ENCODE results near the gene EML3.
"Not testable (repeated sequence)": the region's sequence is repeated elsewhere in the genome, so short reads cannot be mapped to it uniquely, and the experiment has no call there.

The EML3 gene

DNA sequence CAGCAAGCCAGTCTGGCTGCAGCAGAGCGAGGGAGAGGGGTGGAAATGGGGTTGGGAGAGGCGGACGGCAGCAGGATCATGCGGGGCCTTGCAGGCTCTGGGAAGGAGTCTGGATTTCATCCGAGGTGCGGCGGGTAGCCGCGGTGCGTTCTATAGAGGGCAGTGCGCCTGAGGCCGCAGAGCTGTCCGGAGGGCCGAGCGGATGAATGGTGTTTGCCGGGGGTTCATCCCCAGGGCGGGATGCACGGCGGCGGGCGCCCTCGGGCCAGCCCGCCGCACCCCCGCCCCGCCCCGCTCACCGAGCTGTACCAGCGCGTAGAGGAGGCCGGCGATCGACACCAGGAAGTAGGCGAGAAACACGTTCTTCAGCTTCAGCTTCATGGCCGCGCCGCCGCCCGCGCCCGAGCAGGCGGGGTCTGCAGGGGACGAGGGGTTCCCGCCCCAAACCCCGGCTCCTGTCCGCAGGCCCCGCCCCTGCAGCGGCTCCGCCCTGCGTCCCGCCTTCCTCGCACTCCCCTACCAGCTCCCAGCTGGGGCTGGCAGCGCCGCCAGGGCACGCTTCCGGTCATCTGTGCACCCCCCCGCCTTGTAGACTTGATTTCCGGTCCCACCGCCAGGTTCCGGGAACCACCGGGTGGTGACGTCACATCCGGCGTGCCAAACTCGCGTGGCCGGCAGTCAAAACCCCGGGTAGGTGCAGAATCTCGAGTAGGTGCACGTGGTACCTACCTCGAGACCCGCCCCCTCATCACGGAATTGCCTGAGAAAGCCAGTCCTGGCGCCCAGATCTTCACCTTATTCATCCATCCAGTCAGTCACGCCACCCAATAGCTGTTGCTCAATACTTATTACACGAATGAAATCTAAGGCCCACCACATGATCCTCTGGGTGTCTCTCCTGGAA is 9.2 kb upstream of the EML3 start, which contains the start of gene B3GAT3:
Gene B3GAT3 (minus strand): TSS at position 420 of the 904 bp plus-strand sequence. CDS start 39 bp downstream, at position 381.
- peak; percentile 100 for DNase-seq (ENCODE audit: low spot score)

DNA sequence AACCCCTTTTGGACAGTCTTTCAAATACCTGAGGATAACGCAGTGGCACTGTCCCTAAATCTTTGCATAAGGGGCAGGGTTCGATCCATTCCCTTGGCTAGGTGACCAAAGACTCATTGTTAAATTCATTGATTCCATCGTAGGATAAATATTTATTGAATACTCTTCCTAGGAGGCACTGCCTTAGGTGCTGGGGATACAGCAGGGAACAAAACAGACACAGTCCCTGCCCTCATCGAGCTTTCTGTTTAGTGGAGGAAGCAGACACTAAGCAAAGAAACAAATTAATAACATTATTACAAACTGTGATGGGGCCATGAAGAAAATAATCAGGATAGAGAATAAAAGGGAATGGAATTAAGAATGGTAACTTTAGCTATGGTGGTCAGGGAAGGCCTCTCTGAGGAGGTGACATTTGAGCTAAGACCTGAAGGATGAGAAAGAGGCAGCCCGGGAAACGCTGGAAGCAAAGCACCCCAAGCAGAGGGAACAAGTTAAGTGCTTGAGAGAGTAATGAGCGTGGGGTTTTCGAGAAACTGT is 8.5 kb upstream of the EML3 start:
- DNase-seq (ENCODE audit: low spot score), result no peak

DNA sequence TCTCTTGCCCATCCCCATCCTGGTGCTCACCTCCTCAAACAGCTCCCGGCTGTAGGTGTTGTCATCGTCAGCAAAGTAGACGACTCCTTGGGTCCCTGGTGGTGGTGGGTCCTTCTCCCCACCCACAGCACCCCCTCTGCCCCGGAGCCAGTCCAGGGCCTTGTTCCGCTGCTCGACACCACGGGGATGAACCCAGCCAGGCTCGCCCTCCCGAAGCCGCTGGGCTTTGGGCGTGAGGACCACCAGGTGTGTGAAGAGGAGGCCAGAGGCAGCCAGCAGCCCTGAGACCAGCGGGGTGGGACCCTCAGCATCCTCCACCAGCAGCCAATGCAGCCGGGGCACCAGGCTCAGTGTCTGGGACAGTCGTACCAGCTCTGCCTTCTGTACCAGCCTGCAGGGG is 4.4 kb upstream of the EML3 start:
- DNase-seq (ENCODE audit: low spot score), result not testable (repeated sequence)

DNA sequence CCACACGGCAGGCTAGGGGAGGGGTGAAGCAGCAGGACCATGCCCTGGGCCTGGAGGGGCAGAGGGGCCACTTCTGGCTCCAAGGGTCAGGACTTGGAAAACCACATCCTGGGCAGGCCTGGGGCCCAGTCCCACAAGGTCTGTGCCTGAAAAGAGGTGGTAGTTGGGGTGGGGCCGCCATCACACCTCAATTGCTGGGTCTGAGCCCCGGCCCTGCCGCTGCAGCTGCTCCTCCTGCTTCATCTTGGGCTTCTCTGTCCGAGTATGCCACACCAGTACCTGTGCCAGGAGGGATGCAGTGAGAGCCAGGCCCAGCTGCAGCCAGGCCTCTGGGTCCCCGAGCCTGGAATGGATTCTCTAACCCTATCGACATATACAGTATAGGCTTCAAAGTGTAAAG is 2.9 kb upstream of the EML3 start:
- no peak for DNase-seq (ENCODE audit: low spot score)

DNA sequence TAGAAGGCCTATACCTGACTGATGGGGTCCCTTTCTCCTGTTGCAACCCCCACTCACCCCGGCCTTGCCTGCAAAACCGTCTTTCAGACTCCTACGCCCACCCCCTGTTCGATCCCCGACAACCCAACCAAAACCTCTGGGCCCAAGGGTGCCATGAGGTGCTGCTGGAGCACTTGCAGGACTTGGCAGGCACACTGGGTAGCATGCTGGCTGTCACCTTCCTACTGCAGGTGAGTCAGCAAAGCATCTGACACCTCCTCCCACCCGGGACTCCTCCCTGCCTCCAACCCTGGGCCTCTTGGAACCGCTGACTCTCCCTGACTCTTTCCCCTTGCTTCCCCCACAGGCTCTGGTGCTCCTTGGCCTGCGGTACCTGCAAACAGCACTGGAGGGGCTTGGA is 1.7 kb upstream of the EML3 start:
- DNase-seq (ENCODE audit: low spot score), result no peak

DNA sequence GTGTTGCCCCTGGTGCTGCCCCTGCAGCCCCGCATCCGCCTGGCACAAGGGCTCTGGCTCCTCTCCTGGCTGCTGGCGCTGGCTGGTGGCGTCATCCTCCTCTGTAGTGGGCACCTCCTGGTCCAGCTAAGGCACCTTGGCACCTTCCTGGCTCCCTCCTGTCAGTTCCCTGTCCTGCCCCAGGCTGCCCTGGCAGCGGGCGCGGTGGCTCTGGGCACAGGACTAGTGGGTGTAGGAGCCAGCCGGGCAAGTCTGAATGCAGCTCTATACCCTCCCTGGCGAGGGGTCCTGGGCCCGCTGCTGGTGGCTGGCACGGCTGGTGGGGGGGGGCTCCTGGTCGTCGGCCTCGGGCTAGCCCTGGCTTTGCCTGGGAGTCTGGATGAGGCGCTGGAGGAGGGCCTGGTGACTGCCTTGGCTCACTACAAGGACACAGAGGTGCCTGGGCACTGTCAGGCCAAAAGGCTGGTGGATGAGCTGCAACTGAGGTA is 760 bp upstream of the EML3 start:
- no peak for DNase-seq (ENCODE audit: low spot score)

DNA sequence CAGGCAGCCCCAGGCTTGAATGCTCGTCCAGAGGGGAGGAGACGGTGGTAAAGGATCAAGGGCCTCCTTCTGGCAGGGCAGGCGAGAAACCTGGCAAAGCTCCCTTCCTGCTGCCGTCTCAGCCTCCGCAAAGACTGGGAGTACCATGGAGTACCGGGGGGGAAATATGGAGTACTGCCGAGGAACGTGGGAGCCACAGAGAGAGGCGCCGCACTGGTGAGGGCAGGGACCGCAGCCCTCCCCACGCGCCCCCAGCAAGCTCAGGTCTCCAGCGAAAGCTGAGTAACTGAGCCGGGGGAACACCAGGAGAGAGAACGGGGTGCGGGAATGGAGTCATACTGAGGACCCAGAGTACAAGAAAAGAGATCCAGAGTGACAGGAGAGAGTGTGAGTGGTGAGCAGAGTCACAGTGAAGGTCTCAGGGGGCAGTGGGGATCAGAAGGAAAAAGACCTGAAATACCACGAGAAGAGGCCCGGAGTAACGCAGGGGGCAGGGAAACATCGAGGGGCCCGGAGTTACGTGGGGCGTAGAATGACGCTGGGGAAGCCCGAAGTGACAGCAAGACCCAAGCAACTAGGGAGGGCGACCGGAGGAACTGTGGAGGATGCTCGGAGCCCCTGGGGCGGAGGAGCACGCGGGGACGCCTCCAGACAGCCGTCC is 740 bp downstream of the EML3 start:
- peak; percentile 79 for DNase-seq (ENCODE audit: low spot score)

DNA sequence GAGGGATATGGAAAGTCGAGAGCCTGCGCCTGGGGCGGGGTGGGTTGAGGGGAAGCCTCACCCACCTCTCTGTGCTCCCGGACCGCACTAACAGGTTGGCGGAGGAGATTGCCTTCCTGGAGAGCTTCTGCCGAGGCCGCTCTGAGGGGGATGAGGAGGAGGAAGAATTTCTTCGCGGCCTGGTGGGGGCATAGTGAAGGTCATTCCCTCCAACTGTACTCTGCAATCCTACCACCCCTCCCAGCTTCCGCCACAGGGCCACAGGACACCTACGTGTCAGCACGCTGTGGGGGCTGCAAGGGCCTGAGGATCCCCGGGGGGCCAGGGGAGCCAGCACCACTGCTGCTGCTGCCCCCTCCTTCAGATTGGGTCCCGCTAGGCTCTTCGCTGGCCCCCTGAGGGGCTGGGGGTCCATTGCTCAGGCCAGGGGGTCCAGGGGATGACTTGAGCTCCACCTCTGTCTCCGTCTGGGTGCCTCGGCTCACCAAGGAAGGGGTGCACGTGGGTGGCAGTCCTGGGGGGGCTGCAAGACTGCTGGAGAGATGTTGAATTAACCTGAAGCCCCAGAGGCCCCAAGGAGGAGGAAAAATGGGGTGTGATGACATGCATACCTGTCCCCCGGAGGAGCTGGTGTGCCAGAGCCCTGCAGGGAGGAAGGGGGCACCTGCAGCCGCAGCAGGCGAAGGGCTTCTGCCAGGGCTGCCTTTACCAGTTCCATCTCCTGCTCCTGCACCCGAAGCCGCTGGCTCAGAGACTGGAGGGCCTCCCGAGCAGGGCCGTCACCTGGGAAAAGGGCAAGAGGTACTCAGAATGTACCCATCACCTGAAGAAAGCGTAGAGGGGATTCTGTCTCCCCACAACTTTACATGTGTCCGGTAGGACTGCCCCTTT is 1.5 kb downstream of the EML3 start:
- no peak for DNase-seq (ENCODE audit: low spot score)

DNA sequence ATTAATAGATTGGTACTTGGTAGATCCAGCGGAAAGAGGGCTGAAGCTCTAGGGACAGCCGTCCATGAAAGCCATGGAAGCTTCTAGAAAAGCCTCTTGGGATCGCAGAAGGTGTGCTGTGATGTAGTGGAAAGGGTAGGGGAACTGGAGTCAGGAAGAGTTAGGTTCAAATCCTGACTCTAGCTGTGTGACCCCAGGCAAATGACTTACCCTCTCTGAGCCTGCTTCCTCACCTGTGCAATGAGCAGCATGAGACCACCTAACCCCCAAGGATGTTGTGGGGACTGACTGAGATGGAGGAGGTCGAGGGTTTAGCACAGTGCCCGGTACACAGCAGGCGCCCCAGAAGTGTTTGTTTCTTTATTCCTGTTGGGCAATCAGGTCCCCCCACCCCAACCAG is 2.2 kb downstream of the EML3 start:
- no peak for DNase-seq (ENCODE audit: low spot score)

DNA sequence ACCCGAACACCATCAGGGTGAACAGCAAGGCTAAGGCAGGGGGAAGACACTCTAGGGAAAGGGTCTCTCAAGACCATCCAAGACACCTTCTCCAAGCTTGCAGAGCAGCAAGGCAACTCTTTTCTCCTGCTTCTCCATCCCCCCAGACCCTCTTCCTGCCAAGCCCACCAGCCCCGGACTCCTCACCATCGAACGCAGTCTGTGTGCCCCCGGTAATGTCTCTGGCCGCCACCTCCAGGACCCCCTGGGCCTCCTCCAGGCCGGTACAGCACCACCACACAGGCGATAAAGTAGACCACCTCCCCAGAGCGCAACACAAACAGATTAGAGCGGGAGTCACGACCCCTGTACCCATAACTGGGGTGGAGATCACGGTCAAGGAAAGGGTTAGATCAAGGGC is 3.8 kb downstream of the EML3 start:
- DNase-seq (ENCODE audit: low spot score), result no peak

DNA sequence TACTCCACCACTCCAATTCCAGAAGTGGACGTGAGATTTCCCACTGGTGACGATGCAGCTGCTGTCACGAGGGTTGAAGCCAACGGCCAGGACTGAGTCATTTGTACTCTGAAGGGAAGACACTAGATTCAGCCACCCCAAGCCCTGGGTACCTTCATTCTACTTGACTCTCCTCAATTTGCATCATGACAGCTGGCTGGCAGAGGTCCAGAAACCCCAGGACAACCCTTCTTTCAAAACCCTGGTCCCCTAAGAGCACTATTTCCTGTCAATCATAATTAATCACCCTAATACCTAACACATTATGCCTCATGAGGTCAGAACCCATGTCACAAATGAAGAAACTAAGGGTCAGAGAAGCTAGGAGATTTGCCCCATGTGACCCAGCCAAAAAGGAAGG is 4.9 kb downstream of the EML3 start:
- DNase-seq (ENCODE audit: low spot score), result no peak

DNA sequence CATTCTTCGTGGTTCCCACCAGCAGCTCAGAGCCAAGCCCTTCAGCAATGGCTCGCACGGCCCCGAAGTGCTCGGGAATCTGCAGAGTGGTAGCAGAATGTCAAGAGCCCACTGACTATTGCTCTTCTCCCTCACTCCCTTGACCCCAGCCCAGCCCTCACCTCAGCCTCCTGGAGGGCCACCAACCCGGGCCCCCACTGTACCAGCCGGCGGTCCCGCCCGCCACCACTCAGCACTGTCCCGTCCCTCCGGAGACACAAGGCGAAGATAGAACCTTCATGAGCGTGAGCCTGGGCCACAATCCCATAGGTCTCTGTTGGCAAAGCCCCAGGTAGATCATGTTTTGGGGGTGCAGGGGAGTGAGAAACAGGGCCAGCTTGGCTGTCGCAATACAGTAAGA is 6.7 kb downstream of the EML3 start:
- DNase-seq (ENCODE audit: low spot score), result no peak

DNA sequence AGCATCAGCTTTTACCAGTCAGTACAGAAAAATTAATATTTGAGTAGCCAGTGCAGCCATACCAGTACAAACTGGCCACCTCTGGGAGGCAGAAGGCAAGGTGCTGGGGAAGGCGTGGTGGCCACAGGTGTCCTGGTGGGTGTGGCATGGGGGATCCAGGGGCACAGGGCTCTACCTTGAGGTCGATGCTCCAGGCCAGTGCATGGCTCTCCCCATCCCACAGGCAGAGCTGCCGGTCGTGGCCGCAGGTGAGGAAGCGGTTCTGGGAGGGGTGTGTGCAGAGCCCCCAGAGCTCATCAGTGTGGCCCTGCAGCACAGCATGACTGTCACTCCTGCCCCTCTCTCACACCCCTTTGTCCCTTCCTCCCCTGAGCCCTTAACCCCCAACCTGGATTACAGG is 7.1 kb downstream of the EML3 start:
- DNase-seq (ENCODE audit: low spot score), result no peak

DNA sequence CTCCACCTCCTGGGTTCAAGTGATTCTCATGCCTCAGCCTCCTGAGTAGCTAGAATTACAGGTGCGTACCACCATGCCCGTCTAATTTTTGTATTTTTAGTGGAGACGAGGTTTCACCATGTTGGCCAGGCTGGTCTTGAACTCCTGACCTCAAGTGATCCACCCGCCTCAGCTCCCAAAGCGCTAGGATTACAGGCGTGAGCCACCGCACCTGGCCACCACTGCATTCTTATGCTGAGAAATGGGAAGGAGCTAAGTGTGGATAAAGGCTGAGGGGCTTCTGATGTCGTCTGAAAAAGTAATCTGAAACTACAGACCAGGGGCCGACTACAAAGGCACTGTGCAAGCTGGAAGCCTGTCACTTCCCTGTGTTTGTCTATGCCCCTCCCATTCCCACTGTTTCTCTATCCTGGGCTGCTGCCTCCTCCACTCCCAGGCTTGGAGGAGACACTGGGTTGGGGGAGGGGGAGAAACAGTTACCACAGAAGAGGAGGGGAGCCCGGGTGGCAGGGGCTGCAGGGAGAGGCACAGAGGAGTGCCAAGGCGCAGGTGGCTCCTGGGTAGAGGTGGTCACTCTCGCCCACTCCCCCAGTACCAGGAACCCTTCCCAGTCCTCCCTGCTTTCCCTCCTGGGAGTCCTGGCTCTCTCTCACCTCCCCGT is 8.0 kb downstream of the EML3 start:
- DNase-seq (ENCODE audit: low spot score), result no peak

DNA sequence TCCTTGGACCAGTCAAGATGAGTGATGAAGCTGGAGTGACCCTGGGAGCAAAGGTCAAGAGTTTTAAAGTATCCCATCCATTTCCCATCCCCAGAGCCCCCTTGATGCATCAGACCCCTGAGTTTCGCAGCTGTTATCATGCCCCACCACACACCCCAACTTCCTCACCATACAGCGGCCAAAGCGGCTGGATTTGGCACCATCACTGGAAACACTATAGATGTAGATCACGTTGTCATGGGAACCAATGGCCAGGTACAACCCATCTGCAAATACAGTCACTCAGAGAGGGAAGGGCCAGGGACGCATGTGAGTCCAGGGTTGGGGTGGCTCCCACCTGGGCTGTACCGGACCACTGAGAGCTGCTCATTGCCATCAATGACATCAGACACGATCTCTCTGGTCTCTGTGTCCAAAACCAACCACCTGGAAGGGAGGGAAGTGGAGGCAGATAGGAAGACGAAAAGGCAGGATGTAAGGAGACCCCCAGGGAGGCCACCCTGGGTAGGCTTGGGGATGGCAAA is 8.7 kb downstream of the EML3 start:
- no peak for DNase-seq (ENCODE audit: low spot score)

DNA sequence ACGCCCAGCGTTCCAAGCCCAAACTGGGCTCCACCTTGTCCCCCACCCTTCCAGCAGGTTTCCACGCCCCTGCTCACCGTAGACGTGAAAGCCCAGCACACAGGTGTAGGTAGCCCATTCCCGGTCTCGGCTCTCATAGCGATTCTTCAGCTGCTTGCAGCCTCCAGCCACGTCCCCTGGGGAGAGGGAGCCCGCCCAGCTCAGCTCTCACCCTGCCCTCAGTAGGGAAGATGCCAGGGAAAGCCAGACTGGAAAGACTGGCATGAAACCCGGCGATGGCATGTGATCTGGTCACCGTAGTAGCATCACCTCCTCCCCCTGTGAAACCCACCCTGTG is 9.5 kb downstream of the EML3 start:
- DNase-seq (ENCODE audit: low spot score), result no peak

DNA sequence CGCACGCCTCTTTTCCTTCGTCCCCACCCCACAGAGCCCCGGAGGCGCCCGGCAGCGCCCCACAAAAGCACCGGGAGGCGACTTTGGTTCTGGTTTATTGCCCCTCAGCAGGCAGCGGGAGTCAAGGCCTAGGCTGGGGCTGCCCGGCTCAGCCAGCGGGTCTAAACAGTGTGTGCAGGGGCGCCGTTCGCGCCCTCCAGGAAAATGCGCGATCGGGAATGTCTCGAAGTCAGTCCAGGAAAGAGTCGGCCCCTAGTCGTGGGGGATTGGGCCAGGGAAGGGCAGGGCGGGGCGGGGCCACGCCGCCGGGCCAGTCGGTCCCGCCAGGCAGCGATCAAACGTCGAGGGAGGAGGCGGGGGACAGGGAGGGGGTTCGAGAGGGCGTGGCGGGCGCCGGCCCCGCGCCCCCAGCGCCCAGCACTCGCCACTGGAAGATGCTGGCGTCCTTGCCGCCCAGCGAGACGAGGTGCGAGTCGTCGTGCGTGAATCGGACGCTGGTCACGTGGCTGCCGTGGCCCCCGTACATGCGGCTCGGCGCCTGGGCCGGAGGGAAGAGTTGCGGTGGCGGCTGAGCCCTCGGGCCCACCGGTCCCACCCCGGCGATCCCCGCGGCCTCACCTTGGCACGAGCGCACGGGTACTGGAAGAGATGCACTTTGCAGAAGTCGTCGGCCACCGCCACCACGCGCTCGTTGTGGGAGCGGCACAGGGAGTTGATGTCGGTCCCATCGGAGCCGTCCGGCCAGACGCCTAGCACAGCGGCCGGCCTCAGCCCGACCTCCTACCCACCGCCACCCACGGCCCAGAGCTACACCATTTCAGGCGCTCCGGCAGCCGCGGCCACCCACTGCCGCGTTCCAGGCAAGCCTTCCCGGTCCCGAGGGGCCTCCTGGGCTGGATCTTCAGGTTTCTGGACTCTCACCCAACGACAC is 10.2 kb downstream of the EML3 start:
- peak; percentile 81 for DNase-seq (ENCODE audit: low spot score)

DNA sequence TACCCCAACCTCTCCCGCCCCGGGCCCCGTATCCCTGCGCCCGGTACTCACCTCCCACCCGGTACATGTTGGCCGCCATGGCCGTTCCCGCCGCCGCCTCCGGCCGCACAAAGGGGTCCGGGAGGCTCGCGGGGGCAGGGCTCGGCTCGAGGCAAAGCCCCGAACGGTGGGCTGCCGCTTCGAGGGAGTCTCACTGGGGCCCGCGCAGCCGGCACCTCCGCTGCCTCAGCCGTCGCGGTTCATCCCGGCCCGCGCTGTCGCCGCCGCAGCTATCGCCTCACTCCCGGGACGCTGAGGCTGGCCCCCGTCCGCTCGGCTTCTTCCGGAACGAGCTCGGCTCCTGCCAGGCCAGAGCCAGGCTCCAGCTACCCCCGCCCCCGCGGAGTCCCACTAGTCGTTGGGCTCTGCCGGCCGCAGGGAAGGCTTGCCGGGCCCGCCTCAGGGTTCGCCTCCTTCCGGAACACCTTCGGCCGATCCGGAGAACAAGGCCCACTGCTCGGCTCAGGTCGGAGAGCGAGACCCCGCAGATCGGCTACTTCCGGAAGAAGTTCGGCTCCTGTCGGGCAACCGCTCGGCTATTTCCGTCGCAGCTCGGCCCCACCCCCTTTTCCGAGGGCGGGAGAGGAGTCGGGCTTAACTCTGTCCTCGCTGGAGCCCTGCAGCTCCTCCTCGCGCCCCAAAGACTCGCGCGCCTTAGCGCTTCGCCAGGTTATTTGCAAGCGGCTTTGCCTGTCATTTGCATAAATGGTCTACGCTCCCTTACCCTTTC is 11.0 kb downstream of the EML3 start, which contains the start of gene MTA2:
Gene MTA2 (minus strand): TSS at position 494 of the 769 bp plus-strand sequence. CDS start 415 bp downstream, at position 79.
- DNase-seq (ENCODE audit: low spot score), result peak; percentile 94

DNA sequence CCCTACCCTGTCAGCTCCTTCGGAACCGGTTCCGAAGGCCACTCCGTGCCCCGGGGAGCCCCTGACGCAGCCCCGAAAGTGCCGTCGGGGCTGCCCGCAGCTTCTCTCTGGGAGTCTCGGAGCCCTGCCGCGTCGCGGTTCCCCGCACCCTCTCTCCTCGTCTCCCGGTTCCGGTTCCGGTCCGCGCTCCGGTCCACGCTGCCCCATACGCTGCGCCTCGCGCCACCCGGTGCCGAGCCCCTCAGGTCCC is 11.5 kb downstream of the EML3 start:
- peak; percentile 52 for DNase-seq (ENCODE audit: low spot score)
